Measurements from ENCODE around the gene CHPF.
A peak's percentile ranks its signal among the peaks of the same experiment; 100 is the strongest.

The CHPF gene

DNA sequence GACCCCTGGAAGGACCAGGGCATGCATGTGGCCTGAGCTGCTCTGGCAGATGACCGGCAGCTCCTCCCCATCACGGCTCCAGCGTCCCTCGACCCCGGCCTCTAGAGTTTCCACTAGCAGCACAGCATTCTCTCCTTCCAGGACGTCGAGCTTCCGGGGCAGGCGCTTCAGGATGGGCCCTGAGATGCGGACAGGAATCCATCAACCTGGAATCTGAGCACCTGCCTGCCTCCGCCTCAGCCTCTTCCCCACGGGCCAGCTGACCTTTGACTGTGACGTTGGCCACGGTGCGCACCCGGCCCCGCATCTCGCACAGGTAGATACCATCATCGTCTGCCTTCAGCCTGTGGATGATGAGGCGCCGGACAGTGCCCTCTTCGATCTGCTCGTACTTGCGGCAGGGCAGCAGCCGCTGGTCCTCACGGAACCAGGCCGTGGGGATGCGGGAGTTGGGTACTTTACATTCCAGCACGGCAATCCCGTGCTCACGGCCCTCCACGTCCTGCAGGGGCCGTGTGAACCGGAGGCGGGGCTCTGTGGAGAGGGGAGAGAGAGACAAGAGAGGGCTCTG is 24.3 kb upstream of the CHPF start:
- DNase-seq, result no peak

DNA sequence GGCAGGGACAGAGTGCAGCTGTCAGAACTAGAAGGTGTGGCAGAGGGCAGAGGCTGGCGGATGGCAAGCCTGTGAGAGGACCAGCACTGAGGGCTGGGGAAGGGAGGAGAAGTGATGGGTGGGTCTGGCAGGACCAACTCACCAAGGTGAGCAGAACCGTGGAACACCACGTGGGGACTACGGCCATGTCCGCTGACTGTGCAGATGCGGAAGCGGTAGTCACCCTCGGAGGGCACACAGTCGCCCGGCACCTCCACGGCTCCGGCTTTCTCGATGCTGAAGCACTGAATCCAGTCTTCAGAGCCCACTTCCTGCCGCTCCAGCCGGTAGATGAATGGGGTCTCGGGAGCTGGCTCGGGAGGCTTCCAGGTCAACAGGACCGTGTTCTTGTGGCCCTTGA is 23.5 kb upstream of the CHPF start:
- no peak for DNase-seq

DNA sequence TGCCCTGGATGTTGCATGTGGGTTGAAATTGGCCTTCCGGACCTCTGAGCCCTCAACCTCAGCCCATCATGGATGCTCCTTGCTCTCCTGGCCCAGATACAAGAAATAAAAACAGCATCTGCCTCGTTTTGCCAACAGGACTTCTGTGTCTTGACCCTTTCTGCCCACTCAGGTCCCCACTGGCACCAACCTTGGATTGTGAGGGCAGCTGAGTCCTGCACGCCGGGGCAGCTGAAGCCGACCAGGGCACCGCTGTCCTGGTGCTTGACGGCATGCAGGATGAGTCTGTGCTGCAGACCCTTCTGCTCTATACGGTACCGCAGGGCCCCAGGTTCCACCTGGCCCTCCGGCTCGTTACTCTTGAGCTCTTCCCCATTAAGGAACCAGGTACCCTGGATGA is 23.0 kb upstream of the CHPF start:
- no peak for DNase-seq

DNA sequence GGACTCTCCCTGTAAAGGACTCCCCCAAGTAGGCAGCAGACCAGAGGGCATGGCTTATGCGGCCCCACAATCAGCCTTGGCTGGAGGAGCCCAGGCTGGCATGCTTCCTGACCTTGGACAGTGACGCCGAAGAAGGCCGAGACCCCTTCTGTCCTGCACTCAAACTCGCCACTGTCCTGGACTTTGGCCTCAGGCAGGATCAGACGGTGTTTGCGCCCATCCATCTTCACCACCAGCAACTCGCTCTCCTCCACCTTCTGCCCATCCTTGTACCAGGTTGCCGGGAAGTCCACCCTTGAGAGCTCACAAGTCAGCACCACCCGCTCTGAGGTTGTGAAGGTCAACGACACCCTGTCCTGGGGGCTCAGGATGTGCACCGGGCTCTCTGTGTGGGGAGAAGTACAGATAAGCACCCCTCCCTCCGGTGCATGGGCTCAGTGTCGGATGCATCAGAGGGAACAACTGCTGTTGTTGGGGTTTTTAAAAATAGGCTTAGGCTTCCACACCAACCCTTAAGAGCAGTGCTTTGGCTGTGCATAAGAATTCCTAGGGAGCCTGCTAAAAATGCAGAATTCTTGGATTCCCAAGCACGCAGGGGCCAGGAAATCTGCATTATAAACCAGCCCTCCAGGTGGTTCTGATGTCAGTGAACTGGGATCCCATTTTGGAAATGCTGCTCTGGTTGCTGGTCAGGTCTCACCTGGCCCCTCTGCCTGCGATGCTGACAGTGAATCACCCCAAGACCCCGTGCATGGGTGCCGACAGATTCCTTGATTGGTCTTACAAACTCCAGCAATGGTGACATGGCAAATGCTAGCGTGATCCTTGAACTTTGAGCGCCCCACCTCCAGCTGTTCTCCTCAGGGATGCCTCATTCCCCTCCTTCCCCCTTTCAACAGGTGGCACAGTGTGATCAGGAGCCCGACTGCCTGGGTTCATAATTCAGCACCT is 21.8 kb upstream of the CHPF start:
- DNase-seq, result no peak

DNA sequence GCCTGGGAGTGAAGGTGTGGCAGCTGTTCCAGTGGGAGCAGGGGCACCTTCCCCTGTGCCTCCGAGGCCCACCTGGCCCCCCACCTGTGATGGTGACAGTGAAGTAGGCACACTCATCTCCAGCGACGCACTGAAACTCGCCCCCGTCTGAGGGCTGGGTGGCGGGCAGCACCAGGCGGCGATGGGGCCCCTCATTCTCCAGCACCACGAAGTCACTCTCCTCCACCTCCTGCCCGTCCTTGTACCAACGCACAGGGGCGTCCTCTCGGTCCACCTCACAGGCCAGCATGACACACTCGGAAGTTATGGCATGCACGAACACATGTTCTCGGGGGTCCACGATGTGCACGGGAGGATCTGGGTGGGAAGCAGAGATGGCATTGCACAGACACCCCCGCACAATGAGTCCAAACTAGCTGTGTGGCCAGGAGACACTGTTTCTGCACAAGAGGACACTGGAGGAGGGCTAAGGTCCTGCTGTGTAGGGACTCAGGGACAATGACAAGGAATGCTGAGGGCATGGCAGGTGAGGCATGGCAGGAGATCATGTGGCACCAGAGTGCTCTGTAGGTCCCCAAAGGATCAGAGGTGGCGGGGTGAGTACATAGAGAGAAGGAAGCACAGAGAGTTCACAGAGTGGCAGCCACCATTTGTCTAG is 19.8 kb upstream of the CHPF start:
- DNase-seq, result no peak

DNA sequence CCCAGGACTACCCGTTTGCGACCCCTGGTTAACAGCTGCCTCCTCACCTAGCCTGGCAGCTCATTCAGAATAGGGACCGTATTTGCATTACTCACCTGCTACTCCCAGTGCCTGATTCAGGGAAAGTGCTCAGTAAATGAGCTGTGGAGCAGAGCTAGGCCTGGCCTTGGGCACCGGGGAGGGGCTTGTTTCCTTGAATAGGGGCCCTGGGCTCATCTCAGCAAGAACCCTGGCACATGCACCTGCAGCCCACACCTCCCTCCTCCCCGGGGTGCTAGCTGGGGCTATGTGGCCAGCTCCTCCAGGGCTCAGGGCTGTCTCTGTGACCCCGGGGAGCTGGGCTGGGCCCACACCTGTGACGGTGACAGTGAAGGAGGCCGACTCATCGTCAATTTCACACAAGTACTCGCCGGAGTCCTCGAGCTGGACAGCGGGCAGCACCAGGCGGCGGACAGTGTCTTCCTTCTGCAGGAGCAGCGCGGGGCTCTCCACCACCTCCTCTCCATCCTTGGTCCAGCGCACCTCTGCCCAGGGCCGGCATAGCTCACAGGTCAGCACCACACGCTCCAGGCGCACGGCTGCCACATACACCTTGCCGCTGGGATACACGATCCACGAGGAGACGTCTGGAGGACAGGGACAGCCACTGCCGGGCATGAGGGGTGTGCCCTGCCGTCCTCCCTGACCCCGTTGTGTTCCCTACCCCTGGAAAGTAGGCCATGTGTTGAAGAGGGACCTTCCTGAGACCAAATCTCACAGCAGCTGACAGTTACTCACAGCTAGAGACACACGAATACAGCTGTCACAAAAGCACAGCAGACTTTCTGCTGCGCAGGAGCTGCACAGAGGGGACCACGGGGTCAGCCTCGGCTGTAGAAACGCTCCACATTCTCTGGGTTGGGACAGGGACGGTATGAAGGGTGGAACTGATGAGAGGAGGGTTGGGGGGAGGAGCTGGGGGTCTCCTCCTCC is 18.7 kb upstream of the CHPF start:
- no peak for DNase-seq

DNA sequence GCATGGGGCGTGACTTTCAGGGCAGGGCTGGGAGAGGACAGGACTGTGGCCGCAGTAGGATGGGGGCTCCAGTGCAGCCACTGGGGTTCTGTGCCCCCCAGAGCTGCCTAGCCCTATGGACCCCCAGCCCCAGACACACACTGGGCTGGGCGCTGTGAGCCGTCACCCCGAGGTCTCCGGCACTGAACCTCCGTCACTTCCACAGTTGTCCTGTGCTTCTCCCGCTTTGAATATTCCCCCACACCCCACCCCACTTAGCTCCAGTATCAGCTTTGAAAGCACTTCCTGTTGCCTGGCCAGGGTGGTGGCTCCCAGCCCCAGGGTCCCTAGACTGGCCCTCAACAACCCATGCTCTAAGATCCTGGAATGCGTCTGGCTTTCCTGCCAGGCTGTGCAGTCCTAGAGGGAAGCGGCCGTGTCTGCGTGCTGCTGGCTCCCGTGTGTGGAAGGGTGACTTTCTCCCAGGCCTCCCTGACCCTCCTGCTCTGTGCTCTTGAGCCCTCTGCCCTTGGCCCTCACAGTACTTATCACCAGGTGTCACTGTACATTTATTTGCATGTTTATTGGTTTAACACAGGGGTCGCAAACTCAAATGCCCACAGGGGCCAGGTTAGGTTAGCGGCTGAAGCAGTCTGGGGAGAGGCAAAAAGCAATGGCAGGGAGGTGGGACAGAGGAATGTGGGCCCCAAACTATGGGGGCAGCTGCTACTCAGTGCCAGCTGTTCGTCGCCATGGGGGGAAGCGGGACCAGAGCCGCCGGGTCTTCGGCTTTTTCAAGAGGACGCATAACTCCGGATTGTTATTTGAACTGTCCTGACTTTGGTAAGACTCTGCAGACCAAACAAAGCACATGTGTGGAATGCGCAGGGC is 17.8 kb upstream of the CHPF start:
- no peak for DNase-seq

DNA sequence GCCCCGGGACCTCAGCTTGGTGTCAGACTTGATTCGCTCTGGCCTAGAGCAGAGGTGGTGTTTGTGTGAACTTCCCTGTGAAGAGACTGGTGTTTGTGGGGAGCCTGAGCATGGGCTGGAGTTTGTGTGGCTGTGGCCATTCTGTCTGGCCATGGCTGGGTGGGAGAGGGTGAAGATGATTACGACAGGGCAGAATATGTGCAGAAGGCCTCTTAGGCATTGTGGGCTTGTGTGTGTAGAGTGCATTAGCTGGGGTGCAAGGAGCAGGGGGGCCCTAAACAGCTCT is 17.2 kb upstream of the CHPF start:
- no peak for DNase-seq

DNA sequence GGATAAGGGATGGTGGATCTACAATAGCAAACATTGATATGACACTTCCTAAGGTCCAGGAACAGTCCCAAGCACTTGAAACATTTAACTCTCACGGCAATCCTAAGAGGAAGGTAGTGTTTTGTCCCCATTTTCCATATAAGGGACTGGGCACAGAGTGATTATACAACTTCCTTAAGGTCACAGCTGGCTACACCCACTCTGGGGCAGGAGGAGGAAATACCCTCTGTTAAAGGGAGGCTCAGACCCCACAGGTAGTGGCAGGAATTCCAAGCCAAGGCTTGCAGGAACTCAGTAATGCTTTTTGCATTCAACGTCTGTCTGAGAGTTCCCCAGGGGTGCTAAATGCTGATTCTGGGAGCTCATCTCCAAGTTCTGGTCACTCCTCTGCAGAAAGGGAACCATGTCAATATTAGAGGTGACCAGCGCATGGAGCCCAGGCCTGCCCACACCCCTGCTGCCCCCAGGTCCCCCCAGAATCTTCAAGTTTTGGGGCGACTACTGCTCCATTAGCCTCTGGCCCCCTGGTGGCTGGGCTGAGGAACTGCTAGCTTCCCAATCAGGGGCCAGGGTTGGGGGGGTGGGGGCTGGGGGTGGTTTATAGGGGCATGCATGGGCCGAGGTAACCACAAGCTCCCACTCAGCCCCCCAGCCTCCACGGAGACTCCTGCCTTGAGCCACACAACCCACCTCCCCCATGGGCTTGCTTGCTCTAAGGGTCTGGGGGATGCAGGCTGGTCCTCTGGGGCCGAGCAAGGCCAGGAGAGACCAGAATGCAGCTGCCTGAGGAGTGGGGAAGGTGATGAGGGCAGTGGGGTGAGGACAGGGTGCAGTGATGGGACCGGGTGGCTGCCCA is 16.7 kb upstream of the CHPF start:
- no peak for DNase-seq

DNA sequence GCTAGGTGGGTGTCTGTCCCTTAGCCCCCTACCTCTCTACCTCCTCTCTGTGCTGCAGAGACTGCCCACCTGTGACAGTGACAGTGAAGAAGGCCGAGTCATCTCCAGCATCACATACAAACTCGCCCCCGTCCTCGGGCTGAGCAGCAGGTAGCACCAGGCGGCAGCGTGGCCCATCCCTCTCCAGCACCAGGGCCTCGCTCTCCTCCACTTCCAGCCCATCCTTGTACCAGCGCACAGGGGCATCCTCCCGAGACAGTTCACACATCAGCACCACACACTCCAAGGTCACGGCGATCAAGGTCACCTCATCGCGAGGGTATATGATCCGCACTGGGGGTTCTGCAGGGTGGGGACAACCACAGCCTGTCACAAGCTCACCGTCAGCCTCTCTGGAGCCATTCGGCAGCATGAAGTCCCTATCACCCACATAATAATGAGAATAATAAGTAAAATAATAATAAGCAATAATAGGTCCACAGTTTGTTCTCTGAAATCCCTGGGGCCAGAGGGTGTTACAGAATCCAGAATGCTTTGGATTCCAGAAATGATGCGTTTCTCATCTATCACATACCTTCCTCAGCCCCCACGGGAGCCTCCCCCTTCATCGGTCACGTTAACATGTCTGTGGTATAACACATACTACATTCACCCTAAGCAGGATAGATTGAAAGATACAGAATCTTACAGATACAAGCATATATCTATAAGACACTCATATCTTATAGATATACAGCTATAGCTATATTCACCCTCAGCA is 15.7 kb upstream of the CHPF start:
- no peak for DNase-seq

DNA sequence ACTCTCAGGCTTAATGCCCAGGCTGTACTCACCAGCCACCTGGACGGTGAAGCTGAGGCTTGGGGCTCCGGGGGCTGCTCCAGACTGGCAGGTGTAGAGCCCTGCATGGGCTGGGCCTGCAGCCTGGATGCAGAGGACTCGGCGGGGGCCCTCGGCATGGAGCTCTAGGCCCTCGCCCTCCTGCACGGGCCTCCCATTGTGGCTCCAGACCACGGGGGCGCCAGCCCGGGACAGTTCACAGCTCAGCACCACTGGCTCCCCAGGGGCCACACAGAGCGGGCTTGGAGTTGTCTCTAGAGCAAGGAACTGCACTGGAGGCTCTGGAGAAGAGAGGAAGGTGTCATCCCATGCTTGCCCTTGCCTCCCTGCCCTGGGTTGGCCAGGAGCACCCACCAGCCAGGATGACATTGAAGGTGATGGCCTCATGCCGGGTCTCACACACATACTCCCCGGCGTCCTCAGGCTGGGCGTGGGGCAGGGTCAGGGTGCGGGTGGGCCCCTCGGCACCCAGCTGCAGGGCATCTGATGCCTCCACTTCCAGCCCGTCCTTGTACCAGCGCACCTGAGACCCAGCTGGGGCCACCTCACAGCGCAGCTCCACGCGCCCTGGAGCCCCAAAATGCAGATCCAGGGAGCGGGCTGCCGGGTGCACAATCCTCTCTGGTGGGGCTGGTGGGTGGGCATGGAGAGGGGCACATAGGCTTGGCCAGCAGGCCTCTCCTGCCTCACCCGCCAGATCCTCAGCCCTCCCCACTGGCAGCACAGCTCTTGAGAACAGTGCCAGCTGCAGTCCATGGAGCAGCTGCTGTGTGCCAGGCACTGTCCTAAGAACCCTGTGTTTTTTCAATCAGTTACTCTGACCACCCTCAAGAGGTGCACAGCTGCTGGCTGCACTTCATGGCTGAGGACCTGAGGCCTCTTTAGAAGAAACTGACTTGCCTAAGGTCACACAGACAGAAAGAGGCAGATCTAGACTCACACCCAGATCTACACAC is 14.5 kb upstream of the CHPF start:
- no peak for DNase-seq

DNA sequence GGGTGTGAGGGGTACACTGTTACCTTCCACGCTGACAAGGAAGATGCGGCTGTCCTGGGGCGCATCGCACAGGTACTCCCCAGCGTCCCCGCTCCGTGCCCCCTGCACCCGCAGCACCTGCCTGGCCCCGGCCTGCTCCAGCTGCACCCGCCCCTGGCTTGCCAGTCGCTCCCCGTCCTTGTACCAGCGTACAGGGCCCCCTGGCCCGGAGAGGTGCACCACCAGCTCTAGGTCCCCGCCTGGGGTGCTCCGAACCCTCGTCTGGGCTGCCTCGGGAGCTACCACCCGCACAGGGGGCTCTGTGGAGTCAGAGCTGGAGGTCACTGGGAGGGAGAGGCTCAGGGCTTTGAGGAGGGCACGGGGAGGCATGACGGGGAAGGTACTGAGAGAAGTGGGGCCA is 13.7 kb upstream of the CHPF start:
- DNase-seq, result no peak

DNA sequence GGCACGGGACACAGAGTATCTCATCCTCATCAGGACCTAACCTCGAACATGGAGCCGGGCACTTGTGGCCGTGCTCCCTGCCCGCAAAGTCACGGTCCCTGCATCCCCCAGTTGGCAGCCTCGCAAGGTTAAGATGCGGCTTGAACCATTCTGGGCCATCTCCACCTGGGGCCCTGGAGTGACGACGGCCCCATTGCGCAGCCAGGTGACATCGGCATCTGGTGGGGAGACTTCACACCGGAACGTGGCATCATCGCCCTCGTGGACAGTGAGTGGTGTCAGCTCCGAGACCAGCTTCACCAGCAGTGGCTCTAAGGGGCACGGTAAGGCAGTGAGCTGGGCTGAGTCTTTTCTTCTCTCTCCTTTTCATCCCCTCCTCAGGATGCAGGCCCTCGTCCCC is 12.8 kb upstream of the CHPF start:
- no peak for DNase-seq

DNA sequence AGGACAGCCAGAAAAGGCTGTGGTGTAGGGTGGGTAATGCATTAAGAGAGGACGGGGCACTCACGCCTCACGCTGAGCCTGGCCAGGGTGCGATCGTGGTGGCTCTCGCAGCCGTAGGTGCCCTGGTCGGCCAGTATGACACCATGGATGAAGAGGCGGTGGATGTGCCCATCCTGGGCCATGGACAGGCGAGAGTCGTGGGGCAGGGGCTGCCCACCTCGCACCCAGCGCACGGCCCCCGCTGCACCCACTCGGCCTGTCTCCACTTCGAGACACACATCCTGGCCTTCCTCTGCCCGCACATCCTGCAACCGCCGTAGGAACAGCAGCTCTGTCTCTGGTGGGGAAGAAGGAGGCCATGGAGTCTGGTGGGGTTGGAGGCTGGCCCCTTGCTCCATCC is 12.3 kb upstream of the CHPF start:
- no peak for DNase-seq

DNA sequence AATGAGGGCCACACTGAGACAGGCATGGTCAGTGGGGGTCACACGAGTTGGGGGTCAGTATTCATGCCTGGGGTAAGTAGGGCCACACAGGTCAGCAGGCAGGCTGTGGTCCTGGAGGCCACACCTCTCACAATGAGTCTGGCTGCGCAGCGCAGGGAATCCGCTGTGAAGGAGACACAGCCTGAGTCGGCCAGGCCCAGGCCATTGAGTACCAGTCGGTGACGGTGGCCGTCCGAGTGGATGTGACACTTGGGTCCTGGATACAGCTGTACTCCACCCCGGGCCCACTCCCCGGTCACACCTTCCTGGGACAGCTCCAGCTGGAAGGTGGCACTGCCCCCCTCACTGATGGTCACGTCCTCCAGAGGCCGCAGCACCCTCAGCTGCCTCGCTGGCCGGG is 10.7 kb upstream of the CHPF start:
- DNase-seq, result no peak

DNA sequence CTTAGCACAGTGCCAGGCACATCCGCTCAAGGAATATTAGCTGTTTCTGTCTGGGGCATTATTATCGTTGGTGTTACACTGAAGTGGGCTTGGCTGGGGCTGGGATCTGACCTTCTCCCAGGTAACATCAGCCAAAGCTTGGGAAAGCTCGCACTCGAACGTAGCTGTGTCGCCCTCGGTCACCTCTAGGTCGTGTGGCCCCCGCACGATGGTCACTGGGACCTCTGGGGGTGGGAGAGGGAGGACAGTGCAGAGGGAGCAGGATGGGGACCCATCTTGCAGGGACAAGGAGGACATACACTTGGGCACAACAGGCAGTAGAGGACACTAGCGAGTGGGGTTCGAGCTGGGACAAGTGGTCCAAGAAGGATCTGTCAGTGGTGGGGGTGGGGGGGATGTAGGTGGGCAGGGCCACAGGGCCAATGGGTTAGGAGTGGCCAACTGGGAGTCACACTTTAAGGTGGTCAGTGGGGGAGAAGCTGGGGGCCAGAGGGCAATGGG is 9.9 kb upstream of the CHPF start:
- DNase-seq, result no peak

DNA sequence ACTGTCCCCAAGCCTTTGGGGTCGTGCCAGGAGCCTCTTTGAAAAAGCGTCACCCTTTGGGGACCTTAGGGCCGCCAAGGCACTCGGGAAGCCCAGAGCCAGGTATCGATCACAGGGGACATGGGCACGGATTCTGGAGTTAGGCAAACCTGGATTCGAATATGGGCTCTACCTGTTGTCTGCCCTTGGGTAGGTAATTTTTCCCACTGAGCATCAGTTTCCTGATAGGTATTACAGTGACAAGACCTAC is 9.5 kb upstream of the CHPF start:
- DNase-seq, result no peak

DNA sequence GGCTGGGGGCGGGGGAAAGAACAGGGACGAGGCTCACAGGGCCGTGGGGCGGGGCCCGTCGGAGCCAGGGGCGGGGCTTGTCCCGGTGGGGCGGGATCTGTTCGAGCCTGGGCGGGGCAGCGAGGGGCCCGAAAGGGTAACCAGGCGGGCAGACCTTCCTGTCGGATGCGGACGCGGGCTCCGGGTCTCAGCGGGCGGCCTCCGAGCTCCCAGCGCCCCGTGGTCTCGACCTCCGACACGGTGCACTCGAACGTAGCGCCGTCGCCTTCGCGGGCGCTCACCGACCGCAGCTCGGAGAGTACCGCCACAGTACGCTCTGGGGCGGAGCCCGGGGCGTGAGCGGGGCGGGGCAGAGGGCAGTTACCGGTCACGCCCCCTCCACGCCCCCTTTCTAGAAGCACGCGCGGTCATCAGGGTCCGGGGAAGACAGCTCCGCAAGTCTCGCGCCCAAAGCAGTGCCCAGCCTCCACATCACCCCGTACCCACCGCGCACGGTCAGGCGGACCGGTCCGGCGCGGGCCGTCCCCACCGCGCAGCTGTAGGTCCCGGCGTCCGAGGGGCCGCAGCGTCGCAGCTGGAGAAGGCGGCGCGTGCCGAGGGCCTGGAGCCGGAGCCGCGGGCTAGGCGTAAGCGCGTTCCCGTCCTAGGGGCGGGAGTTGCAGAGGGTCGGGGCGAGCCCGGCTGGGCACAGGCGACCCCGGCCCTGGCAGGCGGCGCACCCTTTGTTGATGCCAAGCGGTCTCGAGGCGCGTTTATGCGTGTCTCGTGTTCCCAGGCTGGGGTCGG is 9.0 kb upstream of the CHPF start:
- peak; percentile 84 for DNase-seq
